CD4-positive, alpha-beta memory T cell (primary cell): ENCODE measurements around the gene NSRP1. TPM values are rescaled to one million over a fixed set of nuclear protein-coding genes. Genes with fewer than 3 reads are reported as not detected.

Experiments
- CTCF ChIA-PET: fragments of 350-600 bp; sonication (Branson Sonifier 250); formaldehyde crosslinking; loops from one replicate; lab custom pipeline; 2021; ENCODE audit warnings: inconsistent platforms; ENCODE audit not compliant: partially characterized antibody; lab: Charles Lee
- POLR2A ChIA-PET: fragments of 350-600 bp; sonication (Branson Sonifier 250); formaldehyde crosslinking; loops from one replicate; lab custom pipeline; 2021; ENCODE audit not compliant: partially characterized antibody; lab: Charles Lee
- DNase-seq, 5 donors: peaks; one replicate each; pipeline versions ENCODE4 v3.0.0 to v3.0.0-alpha.2; 2020 to 2022; ENCODE audit warnings: mixed read lengths in 1 of 5
- H3K27ac ChIP-seq: one replicate; pipeline ENCODE4 v1.7.0; 2013; ENCODE audit warnings: low read depth, low read length
- H3K27me3 ChIP-seq: 2 replicates; pipeline ENCODE4 v1.7.0; 2013; ENCODE audit warnings: mild to moderate bottlenecking, low read length, moderate library complexity; ENCODE audit not compliant: insufficient read depth
- H3K36me3 ChIP-seq: 2 replicates; pipeline ENCODE4 v1.7.0; 2013; ENCODE audit warnings: mild to moderate bottlenecking, low read length, moderate library complexity; ENCODE audit not compliant: insufficient read depth
- H3K4me1 ChIP-seq: 2 replicates; pipeline ENCODE4 v1.7.0; 2013; ENCODE audit warnings: mild to moderate bottlenecking, low read length, moderate library complexity; ENCODE audit not compliant: insufficient read depth
- H3K4me3 ChIP-seq, 2 donors: one replicate each; pipeline ENCODE4 v1.7.0; 2013; ENCODE audit warnings: low read length in 2 of 2, mild to moderate bottlenecking in 1 of 2
- H3K9me3 ChIP-seq, 2 donors: one replicate each; pipeline ENCODE4 v1.7.0; 2013; ENCODE audit warnings: low read length in 2 of 2, control low read depth in 1 of 2; ENCODE audit not compliant: control insufficient read depth in 1 of 2
- H3K27ac Mint-ChIP-seq, 7 donors: one replicate each; pipeline ENCODE4 v1.8.0; 2020 to 2021; ENCODE audit warnings: mixed read lengths in 7 of 7, mild to moderate bottlenecking in 6 of 7, inconsistent platforms in 3 of 7, moderate library complexity in 3 of 7
- H3K27me3 Mint-ChIP-seq, 2 donors: one replicate each; pipeline ENCODE4 v1.8.0; 2020 to 2021; ENCODE audit warnings: mixed read lengths in 2 of 2
- H3K36me3 Mint-ChIP-seq, 2 donors: one replicate each; pipeline ENCODE4 v1.8.0; 2020 to 2021; ENCODE audit warnings: mixed read lengths in 2 of 2, inconsistent platforms in 1 of 2, mild to moderate bottlenecking in 1 of 2
- H3K4me1 Mint-ChIP-seq, 4 donors: one replicate each; pipeline ENCODE4 v1.8.0; 2020 to 2021; ENCODE audit warnings: mixed read lengths in 4 of 4, mild to moderate bottlenecking in 1 of 4
- H3K4me3 Mint-ChIP-seq, 8 donors: one replicate each; pipeline ENCODE4 v1.8.0; 2020 to 2021; ENCODE audit warnings: mixed read lengths in 8 of 8, mild to moderate bottlenecking in 7 of 8, moderate library complexity in 6 of 8, inconsistent platforms in 3 of 8
- H3K9me3 Mint-ChIP-seq, 8 donors: one replicate each; pipeline ENCODE4 v1.8.0; 2020 to 2021; ENCODE audit warnings: mixed read lengths in 8 of 8, mild to moderate bottlenecking in 5 of 8, inconsistent platforms in 3 of 8, moderate library complexity in 1 of 8
- intact Hi-C: fragments of 100-400 bp; cut with micrococcal nuclease; formaldehyde crosslinking; loops from one replicate; pipeline ENCODE4 v1.15.1; 2023
- polyA plus RNA-seq, 2 donors: library from polyadenylated mRNA; unstranded; fragments of 300-500 nt; fragmentation: Illumina TruSeq; gene quantifications; one replicate each; pipeline ENCODE4 v1.2.3, GENCODE V29; 2021
- total RNA-seq, 2 experiments: library from RNA; stranded (reverse); gene quantifications; one replicate each; pipeline ENCODE4 v1.2.3, GENCODE V29; 2021

Gene NSRP1
- total and polyA plus RNA-seq, 4 experiments from 2014 or later = 12.1 to 39.9 (median 31.8) TPM

DNA sequence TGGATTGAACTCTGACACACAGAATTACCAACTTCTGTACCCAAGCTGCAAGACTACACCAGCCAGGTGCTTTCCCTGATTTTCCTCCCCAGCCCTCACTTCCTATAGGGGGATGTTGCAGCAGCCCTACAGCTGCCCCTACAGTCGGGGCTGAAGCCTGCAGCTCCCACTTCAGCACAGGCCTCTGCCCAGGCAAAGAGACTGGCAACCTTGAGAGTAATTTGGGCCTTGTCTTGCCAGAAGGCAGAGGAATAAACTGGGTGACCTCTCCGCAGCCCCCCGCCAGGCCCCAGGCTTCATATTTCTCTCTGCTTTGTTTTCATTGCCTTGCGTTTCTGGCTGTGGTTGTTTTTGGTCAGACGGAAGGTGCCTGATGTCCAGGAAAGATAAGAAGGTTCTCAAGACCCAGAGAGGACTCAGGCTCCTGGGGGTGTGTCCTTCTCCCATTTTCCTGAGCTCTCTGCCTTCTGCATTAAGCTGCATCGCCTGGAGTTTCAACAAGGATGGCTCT, 86.9 kb downstream of the NSRP1 start:
- H3K27me3 ChIP-seq = no peaks in the 10 kb centered on the region
- no peaks in the 10 kb centered on the region for H3K36me3 ChIP-seq
- POLR2A ChIA-PET = no interaction called here
- Mint-ChIP-seq H3K27ac (no peak overlapping the region), H3K4me3 (no peak overlapping the region), H3K36me3 (no peaks in the 10 kb centered on the region), H3K9me3 (peaks cover 0 to 3% (median 0%) of the 10 kb centered on the region in 8 donors), H3K4me1 (no peaks in the 10 kb centered on the region), H3K27me3 (peaks cover 8 to 19% of the 10 kb centered on the region in 2 donors)
- DNase-seq = no peak
- no peaks in the 10 kb centered on the region for H3K4me1 ChIP-seq
- H3K27ac ChIP-seq = no peak overlapping the region
- H3K9me3 ChIP-seq = no peaks in the 10 kb centered on the region
- no peak overlapping the region for H3K4me3 ChIP-seq
- intact Hi-C loops = no loop called here
- CTCF ChIA-PET = no interaction called here

DNA sequence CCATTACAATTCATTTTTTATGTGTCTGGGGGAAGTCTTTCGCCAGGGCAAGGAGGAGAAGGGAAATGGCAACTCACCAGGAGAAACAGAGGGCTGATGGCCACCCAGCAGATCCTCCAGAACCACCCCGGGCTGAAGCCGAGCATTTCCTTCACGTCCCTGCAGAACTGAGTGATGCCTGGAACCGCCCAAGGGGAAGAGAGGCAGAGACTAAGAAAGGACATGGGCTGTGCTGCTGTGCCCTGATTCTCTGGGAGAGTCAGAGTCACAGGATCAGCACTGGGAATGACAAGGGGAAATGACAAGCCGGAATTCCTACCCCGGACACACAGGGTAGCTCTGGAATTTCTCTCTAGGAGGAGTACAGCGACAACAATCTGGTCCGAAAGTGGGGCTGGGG, 91.0 kb downstream of the NSRP1 start:
- no peaks in the 10 kb centered on the region for H3K9me3 ChIP-seq
- intact Hi-C loops = no loop called here
- H3K27me3 ChIP-seq = no peaks in the 10 kb centered on the region
- Mint-ChIP-seq H3K4me1 (peaks cover 0 to 1% (median 0%) of the 10 kb centered on the region in 4 donors), H3K27me3 (peaks cover 6 to 16% of the 10 kb centered on the region in 2 donors), H3K4me3 (no peak overlapping the region), H3K9me3 (peaks cover 0 to 3% (median 0%) of the 10 kb centered on the region in 8 donors), H3K27ac (no peak overlapping the region), H3K36me3 (no peaks in the 10 kb centered on the region)
- H3K4me1 ChIP-seq = no peaks in the 10 kb centered on the region
- POLR2A ChIA-PET = no interaction called here
- no peak for DNase-seq
- CTCF ChIA-PET = no interaction called here
- H3K27ac ChIP-seq = no peak overlapping the region
- H3K4me3 ChIP-seq = no peak overlapping the region
- H3K36me3 ChIP-seq = no peaks in the 10 kb centered on the region

DNA sequence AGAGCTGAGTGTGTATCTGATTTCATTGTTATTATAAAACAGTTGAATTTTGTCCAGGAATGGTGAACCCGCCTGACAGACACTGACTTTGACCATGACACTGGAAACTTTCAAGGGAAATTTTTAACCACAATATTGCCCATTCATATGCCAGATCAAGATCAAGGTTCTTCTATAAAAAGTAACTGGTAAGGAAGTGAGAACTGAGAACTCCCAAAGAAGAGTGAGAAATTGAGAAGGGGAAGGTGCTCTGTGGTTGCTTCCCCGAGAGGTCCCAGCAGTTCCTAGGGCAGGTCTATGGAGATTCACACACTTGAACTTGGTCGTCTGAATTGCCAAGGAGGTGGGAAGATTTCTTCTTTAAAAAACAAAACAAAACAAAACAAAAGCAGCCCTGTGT, 91.6 kb downstream of the NSRP1 start:
- Mint-ChIP-seq H3K4me3 (no peak overlapping the region), H3K9me3 (peaks cover 0 to 3% (median 0%) of the 10 kb centered on the region in 8 donors), H3K27ac (no peak overlapping the region), H3K4me1 (peaks cover 0 to 1% (median 0%) of the 10 kb centered on the region in 4 donors), H3K27me3 (peaks cover 3 to 15% of the 10 kb centered on the region in 2 donors), H3K36me3 (no peaks in the 10 kb centered on the region)
- CTCF ChIA-PET = no interaction called here
- H3K27ac ChIP-seq = no peak overlapping the region
- H3K27me3 ChIP-seq = no peaks in the 10 kb centered on the region
- H3K4me1 ChIP-seq = no peaks in the 10 kb centered on the region
- DNase-seq = no peak
- H3K4me3 ChIP-seq = no peak overlapping the region
- H3K36me3 ChIP-seq = no peaks in the 10 kb centered on the region
- intact Hi-C loops = no loop called here
- POLR2A ChIA-PET = no interaction called here
- H3K9me3 ChIP-seq = no peaks in the 10 kb centered on the region

DNA sequence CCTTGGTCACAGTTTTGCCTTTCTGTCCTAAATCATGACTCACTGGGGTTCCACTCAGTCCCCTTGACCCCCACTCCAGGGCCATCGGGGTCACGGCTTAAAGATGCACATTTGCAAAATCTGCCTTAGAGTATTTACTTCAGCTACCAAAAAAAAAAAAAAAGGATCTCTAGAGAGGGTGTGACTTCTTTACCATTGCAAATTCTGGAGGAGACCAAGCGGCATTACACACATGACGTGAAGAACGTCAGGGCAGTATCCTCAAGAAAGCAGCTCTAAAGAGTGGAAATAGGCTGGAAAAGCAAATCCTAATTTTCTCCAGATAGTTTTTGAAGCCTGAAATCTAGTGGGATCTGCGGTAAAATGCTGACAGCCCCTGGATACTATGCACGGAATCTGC, 93.3 kb downstream of the NSRP1 start:
- ChIA-PET POLR2A (no interaction called here), CTCF (no interaction called here)
- Mint-ChIP-seq H3K27me3 (peaks cover 1 to 12% of the 10 kb centered on the region in 2 donors), H3K4me1 (peaks cover 0 to 1% (median 0%) of the 10 kb centered on the region in 4 donors), H3K9me3 (peaks cover 0 to 3% (median 0%) of the 10 kb centered on the region in 8 donors), H3K27ac (no peak overlapping the region), H3K36me3 (no peaks in the 10 kb centered on the region), H3K4me3 (no peak overlapping the region)
- H3K9me3 ChIP-seq = no peaks in the 10 kb centered on the region
- no peak for DNase-seq
- H3K36me3 ChIP-seq = no peaks in the 10 kb centered on the region
- H3K27ac ChIP-seq = no peak overlapping the region
- no peaks in the 10 kb centered on the region for H3K4me1 ChIP-seq
- H3K27me3 ChIP-seq = no peaks in the 10 kb centered on the region
- intact Hi-C loops = no loop called here
- no peak overlapping the region for H3K4me3 ChIP-seq

DNA sequence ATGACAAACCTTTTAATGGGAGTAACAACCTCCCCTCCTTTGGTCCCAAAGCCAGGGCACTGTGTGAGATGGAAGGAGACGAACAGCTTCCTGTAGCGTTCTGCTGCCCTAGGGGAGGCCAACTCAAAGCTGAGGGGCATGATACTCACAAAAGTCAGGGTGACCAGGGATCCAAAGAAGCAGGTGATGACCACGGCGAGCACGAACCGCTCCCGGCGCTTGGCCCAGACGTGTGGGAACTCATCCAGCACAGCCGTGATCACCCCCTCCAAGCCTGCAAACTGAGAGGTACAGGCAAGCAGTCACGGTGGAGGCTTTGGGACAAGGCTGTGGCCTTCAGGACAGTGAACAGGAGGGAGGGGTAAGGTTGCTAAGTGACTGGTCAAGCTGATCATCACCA, 93.8 kb downstream of the NSRP1 start:
- Histone ChIP-seq H3K27me3 (no peaks in the 10 kb centered on the region), H3K4me3 (no peak overlapping the region), H3K9me3 (no peaks in the 10 kb centered on the region), H3K27ac (no peak overlapping the region), H3K36me3 (no peaks in the 10 kb centered on the region), H3K4me1 (no peaks in the 10 kb centered on the region)
- H3K36me3 Mint-ChIP-seq = no peaks in the 10 kb centered on the region
- ChIA-PET CTCF (no interaction called here), POLR2A (no interaction called here)
- peaks cover 0 to 1% (median 0%) of the 10 kb centered on the region in 4 donors for H3K4me1 Mint-ChIP-seq
- DNase-seq = no peak
- intact Hi-C loops = no loop called here
- H3K27ac Mint-ChIP-seq = no peak overlapping the region
- peaks cover 0 to 3% (median 0%) of the 10 kb centered on the region in 8 donors for H3K9me3 Mint-ChIP-seq
- peaks cover 0 to 12% of the 10 kb centered on the region in 2 donors for H3K27me3 Mint-ChIP-seq
- no peak overlapping the region for H3K4me3 Mint-ChIP-seq

DNA sequence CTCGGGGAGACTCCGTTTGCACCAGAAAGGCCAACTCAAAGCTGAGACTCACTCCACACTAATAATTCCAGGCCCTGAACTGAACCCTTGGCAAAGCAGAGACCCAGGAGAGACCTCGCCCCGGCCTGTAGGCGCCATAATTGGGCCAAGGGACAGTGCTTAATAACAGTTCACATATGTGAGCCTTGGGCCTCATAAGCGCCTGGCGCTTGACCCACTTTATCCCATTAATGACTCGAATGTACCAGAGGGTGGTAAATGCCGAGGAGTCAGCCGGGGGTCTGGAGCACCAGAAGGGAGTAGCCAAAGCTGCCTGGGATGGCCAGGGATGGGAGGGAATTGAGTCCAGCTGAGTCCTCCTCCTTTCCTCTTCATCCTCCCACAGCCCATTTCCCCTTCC, 94.3 kb downstream of the NSRP1 start:
- Mint-ChIP-seq H3K4me3 (no peak overlapping the region), H3K9me3 (peaks cover 0 to 2% (median 0%) of the 10 kb centered on the region in 8 donors), H3K27me3 (peaks cover 0 to 10% of the 10 kb centered on the region in 2 donors), H3K4me1 (peaks cover 0 to 1% (median 0%) of the 10 kb centered on the region in 4 donors), H3K27ac (no peak overlapping the region), H3K36me3 (no peaks in the 10 kb centered on the region)
- ChIA-PET POLR2A (no interaction called here), CTCF (no interaction called here)
- no peaks in the 10 kb centered on the region for H3K4me1 ChIP-seq
- H3K27ac ChIP-seq = no peak overlapping the region
- no peaks in the 10 kb centered on the region for H3K27me3 ChIP-seq
- H3K4me3 ChIP-seq = no peak overlapping the region
- intact Hi-C loops = no loop called here
- DNase-seq = no peak
- H3K36me3 ChIP-seq = no peaks in the 10 kb centered on the region
- H3K9me3 ChIP-seq = no peaks in the 10 kb centered on the region

DNA sequence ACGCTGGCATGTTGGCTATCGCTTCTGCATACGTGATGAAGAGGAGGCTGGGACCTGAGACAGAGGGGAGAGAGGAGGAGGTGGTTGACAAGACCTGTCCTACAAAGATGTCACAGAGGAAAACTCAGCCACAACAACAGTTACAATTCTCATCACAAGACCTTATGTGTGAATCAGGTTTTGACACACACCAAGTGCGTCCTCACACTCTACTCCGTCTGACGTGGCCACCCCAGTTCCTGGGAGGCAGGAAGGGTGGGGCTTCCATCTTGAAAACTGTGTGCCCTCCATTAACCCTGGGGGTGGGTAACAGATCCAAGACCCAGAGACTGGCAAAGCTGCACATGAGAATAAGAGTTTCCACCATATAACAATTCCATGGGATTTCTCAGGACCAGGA, 94.8 kb downstream of the NSRP1 start:
- no peaks in the 10 kb centered on the region for H3K27me3 ChIP-seq
- no peaks in the 10 kb centered on the region for H3K4me1 ChIP-seq
- Mint-ChIP-seq H3K4me1 (peaks cover 0 to 1% (median 0%) of the 10 kb centered on the region in 4 donors), H3K9me3 (peaks cover 0 to 2% (median 0%) of the 10 kb centered on the region in 8 donors), H3K27ac (no peak overlapping the region), H3K36me3 (no peaks in the 10 kb centered on the region), H3K4me3 (no peak overlapping the region), H3K27me3 (peaks cover 0 to 10% of the 10 kb centered on the region in 2 donors)
- DNase-seq = no peak
- CTCF ChIA-PET = no interaction called here
- H3K9me3 ChIP-seq = no peaks in the 10 kb centered on the region
- intact Hi-C loops = no loop called here
- POLR2A ChIA-PET = no interaction called here
- no peak overlapping the region for H3K4me3 ChIP-seq
- H3K36me3 ChIP-seq = no peaks in the 10 kb centered on the region
- H3K27ac ChIP-seq = no peak overlapping the region
